IPS DF 6.9 (cell line): ENCODE measurements around the gene GCK.
A peak's percentile ranks its signal among the peaks of the same experiment; 100 is the strongest.

ENCODE experiments used
- DNase-seq: peaks from one replicate; pipeline ENCODE4 v3.0.0-alpha.2; 2013; ENCODE audit warnings: low read depth, low spot score
- H3K27ac ChIP-seq: one replicate; pipeline ENCODE4 v1.5.1; 2013; ENCODE audit warnings: low read length, control low read depth
- H3K27me3 ChIP-seq: 2 replicates; pipeline ENCODE4 v1.6.1; 2013; ENCODE audit warnings: mild to moderate bottlenecking, low read length; ENCODE audit not compliant: control insufficient read depth, insufficient read depth
- H3K36me3 ChIP-seq: 2 replicates; pipeline ENCODE4 v1.6.1; 2013; ENCODE audit warnings: low read length; ENCODE audit not compliant: control insufficient read depth, insufficient read depth
- H3K4me1 ChIP-seq: 2 replicates; pipeline ENCODE4 v1.6.1; 2013; ENCODE audit warnings: low read length; ENCODE audit not compliant: control insufficient read depth, insufficient read depth
- H3K4me3 ChIP-seq: 2 replicates; pipeline ENCODE4 v1.5.1; 2013; ENCODE audit warnings: mild to moderate bottlenecking, low read length
- H3K9me3 ChIP-seq: 2 replicates; pipeline ENCODE4 v1.6.1; 2013; ENCODE audit warnings: low read length, inconsistent platforms; ENCODE audit not compliant: control insufficient read depth, insufficient read depth
- WGBS: extraction: QIAGEN DNeasy Blood & Tissue Kit; methylation state at CpG from one replicate; pipeline ENCODE4 v1.1.7; 2013; ENCODE audit warnings: mixed read lengths, missing lambda C conversion rate; ENCODE audit not compliant: insufficient read length, insufficient coverage; 5-methylcytosine and 5-hydroxymethylcytosine counted together

The GCK gene

GRCh38 chr7:44148961-44149536 lies 40.2 kb downstream of the GCK start:
- H3K27me3 ChIP-seq, result peaks cover 8% of the 10 kb centered on the region; the same call in 1 of the 2 replicates
- H3K9me3 ChIP-seq, result no peaks in the 10 kb centered on the region
- H3K27ac ChIP-seq, result no peak overlapping the region
- WGBS, result no CpG with 5 or more reads among the region's 9 CpGs
- no peak for DNase-seq
- no peak overlapping the region for H3K4me3 ChIP-seq
- peaks cover 7% of the 10 kb centered on the region for H3K4me1 ChIP-seq
- H3K36me3 ChIP-seq, result no peaks in the 10 kb centered on the region

DNA sequence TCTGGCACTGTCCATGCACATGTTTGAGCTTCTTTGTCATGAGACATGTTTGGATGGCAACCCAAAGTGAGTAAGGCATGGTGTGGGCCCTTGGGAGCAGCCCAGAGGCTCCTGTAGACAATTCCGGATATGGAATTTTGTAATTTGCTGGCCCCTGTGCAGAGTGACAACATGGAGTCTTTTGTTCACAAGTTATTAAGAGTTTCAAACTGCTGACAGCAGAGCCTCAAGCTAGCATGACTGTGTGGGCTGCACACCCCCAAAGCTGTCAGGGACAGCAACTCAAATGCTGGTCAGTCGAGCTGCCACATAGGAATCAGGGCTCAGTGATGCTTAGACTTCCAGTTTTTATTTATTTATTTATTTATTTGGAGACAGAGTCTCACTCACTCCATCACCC lies 41.1 kb downstream of the GCK start:
- Histone ChIP-seq H3K36me3 (no peaks in the 10 kb centered on the region), H3K4me3 (no peak overlapping the region), H3K27me3 (peaks cover 8% of the 10 kb centered on the region; the same call in 1 of the 2 replicates), H3K9me3 (no peaks in the 10 kb centered on the region), H3K4me1 (peaks cover 7% of the 10 kb centered on the region), H3K27ac (no peak overlapping the region)
- no CpG with 5 or more reads among the region's 2 CpGs for WGBS
- no peak for DNase-seq

DNA sequence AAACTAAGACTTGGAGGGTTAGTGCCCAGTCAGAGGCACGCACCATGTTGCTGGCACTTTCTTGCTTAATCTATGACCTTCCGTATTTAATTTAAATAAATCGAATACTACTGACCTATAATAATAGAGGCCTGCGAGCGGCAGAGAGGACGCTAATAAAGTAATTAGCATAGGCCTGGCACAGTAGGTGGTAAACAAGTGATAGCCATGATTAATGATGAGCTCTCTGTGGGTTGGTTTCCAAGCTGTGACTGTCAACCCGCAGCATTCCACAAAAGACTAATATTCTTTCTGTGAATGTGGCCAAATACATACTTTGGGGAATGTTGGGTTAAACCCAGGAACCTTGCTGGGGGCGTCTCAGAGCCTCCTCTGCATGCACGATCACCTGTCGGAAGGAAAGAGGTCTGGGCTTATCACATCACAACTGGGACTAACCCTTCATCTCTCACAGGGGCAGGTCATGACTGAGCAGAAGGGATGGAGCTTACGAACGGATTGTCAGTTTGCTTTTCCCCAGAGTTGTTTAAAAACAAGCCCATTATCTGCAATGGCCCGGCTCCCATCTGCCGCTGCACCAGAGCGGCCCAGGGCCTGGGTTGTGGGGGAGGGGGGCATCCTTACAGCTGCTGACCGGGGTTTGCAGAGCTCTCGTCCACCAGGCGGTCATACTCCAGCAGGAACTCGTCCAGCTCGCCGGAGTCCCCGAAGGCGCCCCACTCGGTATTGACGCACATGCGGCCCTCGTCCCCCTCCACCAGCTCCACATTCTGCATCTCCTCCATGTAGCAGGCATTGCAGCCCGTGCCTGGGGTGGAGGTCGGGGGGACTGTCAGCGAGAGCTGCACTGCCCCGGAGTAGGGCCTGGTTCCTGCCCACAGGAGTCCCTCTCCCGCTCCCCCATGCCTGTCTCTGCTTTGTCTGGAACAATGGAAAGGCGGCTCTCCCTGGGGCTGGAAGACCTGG lies 41.9 kb downstream of the GCK start:
- Histone ChIP-seq H3K27ac (no peak overlapping the region), H3K36me3 (no peaks in the 10 kb centered on the region), H3K9me3 (no peaks in the 10 kb centered on the region), H3K27me3 (peaks cover 8% of the 10 kb centered on the region; the same call in 1 of the 2 replicates), H3K4me3 (no peak overlapping the region), H3K4me1 (peaks cover 7% of the 10 kb centered on the region)
- no CpG with 5 or more reads among the region's 33 CpGs for WGBS
- no peak for DNase-seq

DNA sequence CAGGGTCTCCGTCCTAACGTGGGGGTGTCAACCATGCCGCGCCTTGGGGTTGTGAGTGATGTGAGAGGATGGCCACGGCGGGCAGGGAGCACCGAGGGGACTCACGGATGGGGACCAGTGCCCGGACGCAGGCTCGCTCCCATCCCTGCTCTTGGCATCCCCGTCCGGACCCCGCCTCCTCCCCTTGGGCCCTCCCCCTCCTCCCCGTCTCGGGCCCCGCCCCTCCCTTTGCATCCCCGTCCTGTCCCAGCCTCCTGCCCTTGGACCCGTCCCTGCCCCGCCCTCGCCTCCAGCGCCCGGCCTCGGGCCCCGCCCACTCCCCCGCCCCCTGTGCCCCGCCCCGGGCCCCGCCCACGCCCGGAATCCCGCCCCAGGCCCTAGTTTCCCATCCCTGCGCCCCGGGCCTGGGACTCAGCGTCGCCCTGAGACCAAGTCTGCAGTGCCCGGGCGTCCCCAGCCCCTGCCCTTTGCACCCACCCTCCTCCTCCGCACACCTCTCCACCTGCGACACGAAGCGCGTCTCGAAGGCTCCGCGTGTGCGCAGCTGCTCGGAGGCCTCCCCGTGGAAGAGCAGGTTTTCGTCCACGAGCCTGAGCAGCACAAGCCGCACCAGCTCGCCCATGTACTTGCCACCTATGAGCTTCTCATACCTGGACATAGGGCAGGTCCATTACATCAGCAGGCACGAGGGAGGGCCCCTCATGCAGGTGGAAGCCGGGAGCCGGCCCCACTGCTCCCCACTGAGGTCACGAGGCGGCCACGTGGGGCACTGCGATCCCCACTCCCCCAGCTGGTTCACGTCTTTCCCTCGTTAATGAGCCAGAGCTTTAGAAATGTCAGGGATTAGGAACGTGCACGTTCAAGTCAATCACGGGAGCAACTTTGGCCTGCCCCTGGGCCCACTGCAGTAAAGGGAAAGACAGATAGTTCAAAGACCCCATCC lies 43.0 kb downstream of the GCK start:
- Histone ChIP-seq H3K9me3 (no peaks in the 10 kb centered on the region), H3K27ac (no peak overlapping the region), H3K36me3 (no peaks in the 10 kb centered on the region), H3K4me1 (peaks cover 7% of the 10 kb centered on the region), H3K27me3 (peaks cover 8% of the 10 kb centered on the region; the same call in 1 of the 2 replicates), H3K4me3 (peak overlapping the region; percentile 21; the same call in 1 of the 2 replicates)
- no CpG with 5 or more reads among the region's 65 CpGs for WGBS
- DNase-seq, result peak; percentile 55

DNA sequence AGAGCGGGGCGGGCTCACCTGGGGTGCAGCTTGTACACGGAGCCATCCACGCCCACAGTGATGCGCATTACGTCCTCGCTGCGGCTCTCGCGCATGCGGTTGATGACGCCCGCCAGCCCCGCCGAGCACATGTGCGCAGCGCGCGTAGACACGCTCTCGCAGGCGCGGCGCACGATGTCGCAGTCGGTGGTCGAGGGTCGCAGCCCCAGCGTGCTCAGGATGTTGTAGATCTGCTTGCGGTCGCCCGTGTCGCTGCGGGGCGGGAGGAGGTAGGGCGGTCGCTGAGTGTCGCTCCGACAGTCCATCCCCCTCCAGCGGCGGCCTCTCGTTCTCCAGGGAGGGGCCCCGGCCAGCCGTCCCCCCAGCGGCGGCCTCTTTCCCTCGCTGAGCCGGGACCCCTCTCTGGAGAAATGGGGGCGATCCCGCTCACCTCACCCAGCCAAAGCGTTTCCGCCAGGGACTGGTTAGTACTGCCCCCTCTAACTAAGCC lies 43.7 kb downstream of the GCK start:
- Histone ChIP-seq H3K4me1 (peaks cover 7% of the 10 kb centered on the region), H3K27me3 (peaks cover 8% of the 10 kb centered on the region; the same call in 1 of the 2 replicates), H3K4me3 (peak overlapping the region; percentile 21; the same call in 1 of the 2 replicates), H3K27ac (no peak overlapping the region), H3K9me3 (no peaks in the 10 kb centered on the region), H3K36me3 (no peaks in the 10 kb centered on the region)
- no CpG with 5 or more reads among the region's 53 CpGs for WGBS
- DNase-seq, result no peak

DNA sequence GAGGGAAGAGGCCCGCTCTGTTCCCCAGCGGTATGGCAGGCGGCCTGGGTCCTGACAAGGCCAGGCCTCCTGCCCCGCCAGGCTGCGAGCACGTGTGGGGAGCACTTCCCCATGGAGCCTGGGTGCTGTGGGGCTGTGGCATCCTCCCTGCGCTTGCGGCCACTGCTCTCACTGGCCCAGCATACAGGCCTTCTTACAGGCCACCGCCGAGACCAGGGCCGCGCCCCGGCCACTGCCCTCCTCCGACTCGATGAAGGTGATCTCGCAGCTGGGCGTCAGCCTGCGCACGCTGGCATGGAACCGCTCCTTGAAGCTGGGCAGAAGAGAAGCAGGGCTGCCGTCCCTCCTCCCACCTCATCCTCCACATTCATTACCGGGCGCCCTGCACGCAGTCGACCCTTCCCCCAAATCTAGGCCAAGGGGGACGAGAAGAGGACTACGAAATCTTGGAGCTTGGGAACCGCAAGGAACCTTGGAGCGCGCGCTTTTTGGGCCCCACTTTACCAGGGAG lies 44.2 kb downstream of the GCK start:
- H3K36me3 ChIP-seq, result no peaks in the 10 kb centered on the region
- H3K4me3 ChIP-seq, result peak overlapping the region; percentile 21; the same call in 1 of the 2 replicates
- no peak for DNase-seq
- H3K27ac ChIP-seq, result no peak overlapping the region
- no CpG with 5 or more reads among the region's 31 CpGs for WGBS
- no peaks in the 10 kb centered on the region for H3K9me3 ChIP-seq
- peaks cover 7% of the 10 kb centered on the region for H3K4me1 ChIP-seq
- peaks cover 8% of the 10 kb centered on the region; the same call in 1 of the 2 replicates for H3K27me3 ChIP-seq

GRCh38 chr7:44144426-44144967 lies 44.7 kb downstream of the GCK start:
- H3K27me3 ChIP-seq, result peaks cover 8% of the 10 kb centered on the region; the same call in 1 of the 2 replicates
- no peaks in the 10 kb centered on the region for H3K9me3 ChIP-seq
- peaks cover 7% of the 10 kb centered on the region for H3K4me1 ChIP-seq
- H3K27ac ChIP-seq, result no peak overlapping the region
- no peaks in the 10 kb centered on the region for H3K36me3 ChIP-seq
- DNase-seq, result no peak
- no CpG with 5 or more reads among the region's 6 CpGs for WGBS
- H3K4me3 ChIP-seq, result no peak overlapping the region

- DNase-seq, result no peak
- Histone ChIP-seq H3K4me3 (no peak overlapping the region), H3K27me3 (peaks cover 8% of the 10 kb centered on the region; the same call in 1 of the 2 replicates), H3K4me1 (peaks cover 7% of the 10 kb centered on the region), H3K9me3 (no peaks in the 10 kb centered on the region), H3K27ac (no peak overlapping the region), H3K36me3 (no peaks in the 10 kb centered on the region)
- no CpG with 5 or more reads among the region's 6 CpGs for WGBS
These were observed 45.5 kb downstream of the GCK start for GRCh38 chr7:44143646-44144250.

DNA sequence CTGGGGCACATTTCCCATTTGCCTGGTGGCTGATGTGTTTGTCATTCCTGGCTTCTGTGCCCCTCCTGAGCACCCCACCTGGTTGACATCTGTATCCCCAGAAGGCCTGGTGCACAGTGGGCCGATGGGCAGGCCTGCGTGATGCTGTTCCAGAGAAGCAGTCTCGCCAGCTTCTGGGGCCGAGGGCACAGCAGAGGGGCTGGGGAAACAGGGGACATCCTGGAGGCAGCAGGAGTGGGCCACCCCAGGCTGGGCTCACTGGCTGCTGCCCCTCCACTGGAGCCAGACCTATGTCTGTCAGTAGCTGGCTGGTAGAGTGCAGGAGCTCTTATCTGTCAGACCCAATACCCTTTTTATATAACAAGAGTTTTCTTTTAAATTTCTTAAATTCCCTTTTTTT lies 47.2 kb downstream of the GCK start:
- Histone ChIP-seq H3K4me1 (peaks cover 4% of the 10 kb centered on the region), H3K27ac (no peak overlapping the region), H3K27me3 (peaks cover 8% of the 10 kb centered on the region; the same call in 1 of the 2 replicates), H3K9me3 (no peaks in the 10 kb centered on the region), H3K36me3 (no peaks in the 10 kb centered on the region), H3K4me3 (no peak overlapping the region)
- DNase-seq, result no peak
- no CpG with 5 or more reads among the region's 4 CpGs for WGBS
